ENCODE data around the gene AFAP1. TPM values are rescaled to one million over a fixed set of nuclear protein-coding genes. Genes with fewer than 3 reads are reported as not detected.

Gene AFAP1
- total RNA-seq, 1 donor from 2014 or later, result 6.7 TPM

DNA sequence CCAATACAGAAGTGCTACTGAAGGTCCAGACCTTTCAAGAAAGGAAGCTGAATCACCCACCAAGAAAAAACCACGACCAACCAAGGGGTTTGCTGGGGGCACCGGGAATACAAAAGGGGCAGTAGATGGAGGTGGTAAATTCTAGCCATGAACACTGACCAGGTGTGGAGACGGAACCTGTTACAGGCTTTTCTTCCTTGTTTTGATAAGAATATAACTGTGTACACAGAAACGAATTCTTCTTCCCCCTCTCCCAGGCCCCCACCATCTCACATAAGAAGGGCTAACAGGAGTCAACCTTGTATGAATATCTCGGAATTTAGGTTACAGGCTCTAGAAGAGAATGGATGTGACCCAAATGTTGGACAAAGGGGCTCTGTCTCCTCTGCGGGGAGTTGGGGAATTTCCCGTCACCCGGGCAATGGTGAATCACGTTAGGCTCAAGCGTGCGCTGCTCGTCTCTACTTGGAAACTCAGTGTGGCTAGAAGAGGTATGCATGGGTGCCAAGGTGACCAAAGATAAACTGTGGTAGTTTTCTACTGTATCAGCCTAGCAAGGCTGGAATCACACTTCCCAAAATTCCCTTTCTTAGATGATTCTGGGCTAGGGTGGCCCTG lies 87.0 kb downstream of the AFAP1 start:
- intact Hi-C loops (cut with micrococcal nuclease), result no loop called here

DNA sequence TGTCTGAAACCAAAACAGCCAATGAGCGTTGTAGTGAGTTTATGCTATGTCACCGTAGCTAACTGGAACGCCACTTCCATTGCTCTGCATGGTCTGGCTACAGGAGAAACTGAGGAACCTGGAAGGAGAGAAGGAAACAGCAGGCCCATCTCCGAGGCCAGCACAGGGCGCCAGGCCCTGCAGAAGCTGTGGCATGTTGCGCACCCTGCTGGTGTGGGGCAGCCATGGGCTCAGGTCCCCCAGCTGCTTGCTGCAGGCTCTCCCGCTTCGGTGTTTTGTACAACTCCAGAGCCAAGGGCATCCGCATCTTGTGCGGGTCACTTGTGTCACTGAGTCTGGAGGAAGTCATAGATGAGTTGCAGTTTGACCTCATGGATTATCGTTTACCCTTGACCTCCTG lies 89.2 kb downstream of the AFAP1 start:
- intact Hi-C loops (cut with micrococcal nuclease), result no loop called here

DNA sequence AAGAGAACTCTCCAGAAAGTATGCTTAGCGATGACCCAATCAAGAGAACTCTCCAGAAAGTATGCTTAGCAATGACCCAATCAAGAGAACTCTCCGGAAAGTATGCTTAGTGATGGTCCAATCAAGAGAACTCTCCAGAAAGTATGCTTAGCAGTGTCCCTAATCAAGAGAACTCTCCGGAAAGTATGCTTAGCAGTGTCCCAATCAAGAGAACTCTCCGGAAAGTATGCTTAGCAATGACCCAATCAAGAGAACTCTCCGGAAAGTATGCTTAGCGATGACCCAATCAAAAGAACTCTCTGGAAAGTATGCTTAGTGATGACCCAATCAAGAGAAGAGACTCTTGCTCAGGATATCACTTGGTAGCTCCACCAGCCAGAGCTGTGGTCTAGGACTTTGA lies 92.5 kb downstream of the AFAP1 start:
- intact Hi-C loops (cut with micrococcal nuclease), result no loop called here

DNA sequence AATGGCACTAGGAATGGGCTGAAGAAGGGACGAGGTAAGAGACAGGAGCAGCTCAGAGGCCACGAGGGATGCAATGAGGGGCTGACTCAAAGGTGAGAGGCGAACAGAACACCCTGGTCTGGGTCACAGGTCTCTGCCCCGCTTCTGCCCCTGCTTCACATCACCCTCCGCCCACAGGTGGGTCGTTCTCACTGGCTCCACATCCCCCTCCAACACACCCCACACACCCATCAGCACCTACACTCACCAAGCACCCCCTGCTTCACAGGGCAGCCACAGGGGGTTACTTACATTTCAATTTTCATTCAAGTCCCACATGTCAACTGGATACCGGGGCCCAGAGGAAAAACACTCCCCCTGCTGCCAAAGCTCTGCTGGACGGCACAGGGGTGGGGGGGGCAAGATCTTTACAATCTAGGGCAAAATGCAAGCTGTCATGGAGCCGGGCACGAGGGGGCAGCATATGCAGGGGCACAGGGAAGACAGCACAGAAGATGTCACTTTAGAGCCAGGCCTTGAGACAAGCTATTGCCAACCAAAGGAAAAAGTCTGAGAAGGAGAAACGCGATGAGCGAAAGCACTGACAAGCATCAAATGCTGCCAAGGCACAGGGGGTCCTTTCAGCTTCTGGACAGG lies 94.0 kb downstream of the AFAP1 start:
- intact Hi-C loops (cut with micrococcal nuclease), result loop anchor here (2.0 kb wide), 1 partner anchor 43 kb away; no protein-coding TSS in a partner anchor

DNA sequence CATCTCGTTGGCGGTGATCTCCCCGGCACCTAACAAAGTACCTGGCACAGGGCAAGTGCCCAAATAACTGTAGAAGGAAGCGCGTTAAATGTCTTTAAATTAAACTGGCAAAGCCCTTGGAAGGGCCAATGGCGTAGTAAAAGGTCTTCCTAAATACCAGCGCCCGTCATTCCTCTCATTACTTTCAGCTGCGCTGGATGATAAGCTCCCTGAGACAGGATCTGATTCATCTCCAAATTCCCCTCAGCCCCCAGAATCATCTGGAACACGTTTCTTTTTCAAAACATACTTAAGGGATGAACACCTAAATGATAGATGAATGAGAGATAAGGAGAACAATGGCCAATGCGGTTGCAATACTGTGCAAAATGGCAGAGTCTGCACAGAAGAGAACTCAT lies 95.1 kb downstream of the AFAP1 start:
- intact Hi-C loops (cut with micrococcal nuclease), result loop anchor here (2.0 kb wide), 1 partner anchor 42 kb away; no protein-coding TSS in a partner anchor

DNA sequence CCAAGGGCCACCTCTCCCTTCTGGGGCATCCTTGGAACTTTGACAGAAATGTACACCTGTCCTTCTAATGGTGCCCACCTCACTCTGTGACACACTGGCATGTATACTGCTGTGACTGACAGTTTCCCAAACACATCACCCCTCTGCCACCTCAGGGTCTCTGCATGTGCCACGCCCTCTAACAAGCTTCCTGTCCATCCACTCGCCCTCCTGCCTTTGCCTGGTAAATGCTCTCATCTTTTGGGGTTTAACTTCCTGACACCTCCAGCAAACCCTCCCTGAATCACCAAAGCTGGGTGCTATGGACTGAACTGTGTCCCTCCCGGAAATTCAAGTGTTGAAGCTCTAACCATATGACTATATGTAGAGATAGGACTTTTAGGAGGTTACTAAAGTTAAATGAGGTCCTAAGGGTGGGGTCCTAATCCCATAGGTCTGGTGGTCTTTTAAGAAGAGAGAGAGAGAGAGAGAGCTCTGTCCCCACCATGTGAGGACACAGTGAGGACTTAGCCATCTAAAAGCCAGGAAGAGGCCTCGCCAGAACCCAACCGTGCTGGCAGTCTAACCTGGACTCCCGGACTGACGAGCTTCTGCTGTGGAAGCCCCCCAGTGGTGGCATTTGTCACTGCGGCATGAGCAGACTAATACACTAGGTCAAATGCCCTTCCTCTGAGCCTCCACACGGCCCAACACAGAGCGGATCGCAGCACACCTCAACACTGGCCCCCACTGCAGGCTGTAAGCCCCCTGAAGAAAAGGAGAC lies 95.6 kb downstream of the AFAP1 start:
- intact Hi-C loops (cut with micrococcal nuclease), result loop anchor here (2.0 kb wide), 1 partner anchor 41 kb away; no protein-coding TSS in a partner anchor

DNA sequence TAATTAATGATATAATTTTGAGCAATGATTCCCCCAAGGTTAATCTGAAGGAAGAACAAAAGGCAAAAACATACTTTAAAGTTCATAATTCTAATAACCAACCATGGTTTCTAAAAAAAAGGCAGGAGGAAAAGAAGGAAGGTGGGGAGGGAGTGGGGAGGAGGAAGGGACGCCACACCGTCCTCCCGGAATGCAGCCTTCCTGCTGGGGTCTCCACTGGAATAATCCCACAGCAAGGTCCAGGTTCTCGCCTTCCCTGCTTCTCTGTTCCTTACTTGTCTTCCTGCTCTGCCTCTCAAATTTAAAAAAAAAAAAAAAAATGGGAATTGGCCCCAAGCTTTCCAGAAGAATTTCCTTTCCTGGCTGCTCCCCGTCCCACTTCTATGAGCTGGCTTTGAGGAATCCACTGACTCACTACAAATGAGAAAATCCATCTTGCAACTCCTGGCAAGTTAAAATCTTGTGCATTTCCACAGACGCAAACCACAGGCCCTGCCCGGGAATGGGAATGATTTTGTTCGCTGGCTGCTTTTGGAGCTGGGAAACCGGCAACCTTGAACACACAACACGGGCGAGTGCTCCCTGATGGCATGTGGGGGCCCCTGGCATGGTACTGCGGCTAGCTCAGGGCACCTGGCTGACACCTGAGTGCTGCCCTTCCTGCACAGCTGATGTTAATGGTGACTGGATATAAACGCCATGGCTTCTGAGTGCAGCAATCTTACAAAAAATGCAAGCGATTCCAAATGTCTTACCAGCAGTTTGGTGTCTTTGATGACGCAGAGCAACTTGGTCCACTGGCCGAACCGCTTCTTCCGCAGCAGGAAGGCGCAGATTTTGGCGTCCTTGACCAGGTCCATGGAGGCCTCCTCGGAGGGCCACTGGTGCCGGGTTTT lies 97.0 kb downstream of the AFAP1 start:
- intact Hi-C loops (cut with micrococcal nuclease), result no loop called here

DNA sequence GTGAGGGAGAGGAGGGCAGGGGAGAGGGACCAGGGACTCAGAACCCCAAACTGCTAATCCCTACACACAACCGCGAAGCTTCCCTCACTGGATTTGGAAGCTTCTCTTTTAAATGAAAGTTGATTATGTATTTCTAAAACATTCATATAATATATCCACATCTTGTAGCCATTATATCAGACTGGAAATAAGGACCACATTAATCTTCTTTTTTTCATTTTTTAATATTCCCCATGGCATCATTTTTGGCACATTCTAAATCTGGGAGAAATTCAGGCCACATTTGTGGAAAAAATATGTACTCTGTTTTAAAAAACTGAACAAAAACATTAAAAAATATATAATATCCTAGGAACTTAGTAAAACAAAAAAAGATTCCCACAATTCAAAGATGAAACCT lies 97.8 kb downstream of the AFAP1 start:
- intact Hi-C loops (cut with micrococcal nuclease), result no loop called here

DNA sequence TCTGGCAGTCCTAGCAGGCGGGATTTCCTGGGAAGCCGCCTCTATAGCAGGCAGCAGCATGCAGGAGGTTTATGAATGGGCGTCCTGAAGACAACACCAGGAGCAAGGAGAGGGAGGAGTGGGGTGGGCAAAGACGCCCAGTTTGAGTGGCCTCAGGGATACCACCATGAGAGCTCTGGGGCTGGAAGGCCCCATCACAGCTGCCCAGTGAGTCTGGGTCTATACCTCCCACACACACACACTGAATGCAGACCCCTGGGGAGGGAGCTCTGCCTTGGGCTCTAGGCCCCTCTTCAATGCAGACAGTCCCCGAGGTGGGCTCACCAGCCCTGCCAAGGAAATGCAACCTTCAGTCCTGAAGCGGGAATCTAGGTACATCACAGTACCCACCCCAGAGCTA lies 98.6 kb downstream of the AFAP1 start:
- intact Hi-C loops (cut with micrococcal nuclease), result no loop called here

DNA sequence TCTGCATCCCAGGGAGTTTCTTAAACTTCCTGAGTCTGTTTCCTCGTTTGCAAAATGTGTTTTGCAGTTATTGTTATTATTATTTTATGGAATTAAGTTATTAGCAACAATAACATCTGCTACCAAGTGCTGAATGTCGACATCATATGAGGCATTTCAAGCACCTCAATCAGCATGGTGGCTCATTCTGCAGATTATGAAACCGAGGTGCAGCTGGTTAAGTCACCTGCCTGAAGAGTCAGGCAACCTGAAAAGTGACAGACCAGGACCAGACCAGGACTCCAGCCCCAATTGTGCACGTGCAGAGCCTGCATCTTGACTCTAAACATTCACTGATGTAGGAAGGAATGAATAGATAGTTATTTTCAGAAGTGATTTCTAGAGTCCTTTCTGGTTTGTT lies 99.8 kb downstream of the AFAP1 start:
- intact Hi-C loops (cut with micrococcal nuclease), result no loop called here

DNA sequence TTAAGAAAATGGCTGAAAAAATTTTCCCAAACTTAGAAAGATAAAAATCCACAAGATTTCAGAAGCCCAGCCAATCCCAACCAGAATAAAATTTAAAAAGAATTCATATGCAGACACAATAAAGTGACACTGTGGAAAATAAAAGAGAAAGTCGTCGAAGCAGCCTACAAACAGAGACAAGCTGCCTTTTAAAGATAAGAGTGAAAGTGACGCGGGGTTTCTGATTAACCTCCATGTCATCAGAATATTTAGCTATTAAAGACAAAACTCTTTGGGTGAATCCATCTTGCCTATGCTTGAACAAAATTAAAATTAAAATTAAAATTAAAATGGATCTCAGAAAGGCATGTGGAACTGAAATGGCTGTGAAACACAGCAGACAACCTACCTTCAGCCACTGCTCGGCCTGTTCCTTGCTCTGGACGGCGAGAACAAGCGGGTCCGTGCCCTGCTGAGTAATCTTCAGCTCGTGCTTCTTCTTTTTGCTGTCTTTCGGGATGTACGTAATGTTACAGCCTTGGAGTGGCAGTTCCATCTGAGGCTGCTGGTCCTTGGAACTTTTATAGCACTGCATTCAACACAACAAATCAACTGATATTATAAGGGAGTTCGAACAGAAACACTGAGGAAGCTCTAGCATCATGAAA lies 101.4 kb downstream of the AFAP1 start:
- intact Hi-C loops (cut with micrococcal nuclease), result no loop called here

DNA sequence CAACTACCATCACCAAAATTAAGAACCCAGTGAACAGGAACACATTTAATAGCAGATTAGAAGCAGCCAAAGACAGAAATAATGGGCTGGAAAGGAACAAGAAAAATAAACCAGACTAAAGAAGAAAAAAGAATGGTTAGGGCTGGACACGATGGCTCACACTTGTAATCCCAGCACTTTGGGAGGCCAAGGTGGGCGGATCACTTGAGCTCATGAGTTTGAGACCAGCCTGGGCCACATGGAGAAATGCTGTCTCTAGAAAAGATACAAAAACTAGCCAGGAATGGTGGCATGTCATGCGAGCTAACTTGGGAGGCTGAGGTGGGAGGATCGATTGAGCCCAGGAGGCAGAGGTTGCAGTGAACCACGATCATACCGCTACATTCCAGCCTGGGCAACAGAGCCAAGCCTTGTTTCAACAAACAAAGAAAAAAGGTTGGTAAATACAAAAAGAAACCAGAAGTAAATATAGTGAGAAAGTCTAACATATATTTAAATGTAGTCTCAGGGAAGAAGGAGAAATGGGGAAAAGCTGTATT lies 102.0 kb downstream of the AFAP1 start:
- intact Hi-C loops (cut with micrococcal nuclease), result no loop called here

DNA sequence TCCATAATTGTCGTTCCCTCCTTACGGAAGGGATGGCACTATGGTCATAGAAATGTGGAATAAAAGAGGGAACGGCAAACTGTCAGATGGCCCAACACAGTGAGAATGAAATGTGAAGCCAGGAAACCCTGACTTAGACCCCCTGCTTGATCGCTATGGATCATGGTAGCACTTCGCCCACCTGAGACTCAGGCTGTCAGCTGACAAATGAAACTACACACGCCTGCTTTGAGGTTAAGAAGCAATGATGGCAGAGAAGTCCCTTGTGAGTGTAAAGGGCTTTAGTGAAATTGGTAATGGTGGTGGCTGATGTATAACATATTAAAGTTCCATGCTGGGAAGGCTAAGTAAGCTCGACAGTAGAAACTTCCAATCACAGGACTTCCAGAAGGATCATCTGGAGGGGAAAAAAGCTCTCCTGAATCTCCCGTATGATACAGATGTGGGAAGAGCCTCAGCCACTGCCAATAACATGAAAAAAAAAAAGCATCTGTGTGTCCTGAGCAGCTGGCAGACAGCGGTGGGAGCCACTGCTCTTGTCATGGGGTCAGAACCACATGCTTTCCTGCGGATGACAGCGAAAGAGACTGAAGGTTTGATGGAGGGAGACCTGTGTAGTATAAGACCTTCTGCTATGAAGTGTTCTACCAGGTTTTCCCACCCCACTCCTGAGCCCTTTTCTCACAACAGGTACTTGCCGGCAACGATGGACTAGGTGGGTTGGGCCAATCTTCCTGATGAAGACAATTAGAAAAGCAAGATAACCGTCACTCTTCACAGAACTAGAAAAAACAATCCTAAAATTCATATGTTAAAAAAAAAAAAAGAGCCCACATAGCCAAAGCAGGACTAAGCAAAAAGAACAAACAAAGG lies 107.6 kb downstream of the AFAP1 start:
- intact Hi-C loops (cut with micrococcal nuclease), result no loop called here

DNA sequence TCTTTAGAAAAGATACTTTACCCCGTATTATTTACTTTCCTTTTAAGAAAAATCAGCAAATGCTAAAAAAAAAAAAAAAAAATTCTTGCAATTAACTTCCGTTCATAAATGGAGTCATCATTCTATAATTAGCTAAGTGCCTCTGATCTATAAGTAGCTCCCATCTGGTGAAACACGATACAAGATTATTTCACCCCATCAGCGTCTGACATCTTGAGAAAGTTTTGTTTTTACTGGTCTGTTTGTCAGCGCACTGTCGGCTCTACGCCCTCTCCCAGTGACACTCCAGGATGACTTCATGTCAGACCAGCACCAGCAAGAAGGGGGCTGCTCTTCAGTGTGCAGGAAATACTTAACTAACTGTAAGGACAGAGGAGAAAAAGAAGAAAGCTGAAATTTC lies 108.3 kb downstream of the AFAP1 start:
- intact Hi-C loops (cut with micrococcal nuclease), result no loop called here

DNA sequence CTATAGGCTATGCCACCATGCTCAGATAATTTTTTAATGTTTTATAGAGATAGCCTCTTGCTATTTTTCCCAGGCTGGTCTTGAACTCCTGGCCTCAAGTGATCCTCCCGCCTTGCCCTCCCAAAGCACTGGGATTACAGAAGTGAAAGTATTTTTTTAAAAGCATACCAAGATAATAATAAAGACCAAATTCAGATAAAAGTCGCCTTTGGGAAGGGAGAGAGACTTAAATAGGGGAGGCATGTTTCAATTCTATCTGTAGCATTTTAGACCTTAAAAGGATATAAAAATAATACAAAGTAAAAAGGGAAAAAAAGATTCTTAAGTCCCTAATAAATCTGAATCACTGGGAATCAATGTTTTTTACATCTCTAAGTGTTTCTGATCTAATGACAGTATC lies 108.9 kb downstream of the AFAP1 start:
- intact Hi-C loops (cut with micrococcal nuclease), result no loop called here

DNA sequence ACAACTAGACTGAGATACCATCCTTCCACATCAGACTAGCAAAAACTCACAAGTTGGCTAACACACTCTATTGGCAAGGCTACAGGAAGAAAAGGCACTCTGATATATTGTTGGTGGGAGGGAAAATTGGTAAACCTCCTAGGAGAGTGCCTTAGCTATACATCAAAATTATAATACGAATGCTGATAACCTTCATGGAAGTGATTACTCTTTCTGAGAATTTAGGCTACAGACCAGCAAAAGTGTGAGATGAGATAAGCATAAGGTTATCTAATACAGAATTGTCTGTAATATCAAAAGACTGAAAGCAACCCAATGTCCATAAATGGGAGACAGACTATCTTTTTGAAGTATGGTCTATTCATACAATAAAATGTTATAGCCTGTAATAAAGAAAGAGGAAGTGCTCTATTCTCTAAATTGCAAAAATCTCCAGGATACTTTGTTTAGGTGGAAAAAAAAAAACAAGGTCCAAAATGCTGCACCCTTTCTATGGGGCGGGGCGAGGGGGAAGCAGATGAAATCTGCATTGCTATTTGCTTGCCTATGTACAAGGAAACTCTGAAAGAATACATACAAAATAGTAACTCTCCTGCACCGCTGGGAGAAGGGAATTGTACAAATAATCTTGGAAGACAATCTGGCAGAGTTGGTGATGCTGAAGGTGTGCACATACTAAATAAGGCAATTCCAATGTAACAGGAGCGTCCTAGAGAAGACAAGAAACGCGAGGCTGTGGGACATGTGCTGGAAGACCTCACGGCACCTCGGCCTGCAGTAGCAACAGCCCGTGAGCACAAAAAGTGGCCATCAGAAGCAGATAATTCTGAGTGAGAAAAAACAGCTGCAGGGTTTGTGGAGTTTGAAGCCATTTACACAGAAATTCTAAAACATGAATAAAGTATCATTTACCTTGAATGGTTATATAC lies 109.7 kb downstream of the AFAP1 start:
- intact Hi-C loops (cut with micrococcal nuclease), result loop anchor here (2.0 kb wide), 1 partner anchor 25 kb away; no protein-coding TSS in a partner anchor

DNA sequence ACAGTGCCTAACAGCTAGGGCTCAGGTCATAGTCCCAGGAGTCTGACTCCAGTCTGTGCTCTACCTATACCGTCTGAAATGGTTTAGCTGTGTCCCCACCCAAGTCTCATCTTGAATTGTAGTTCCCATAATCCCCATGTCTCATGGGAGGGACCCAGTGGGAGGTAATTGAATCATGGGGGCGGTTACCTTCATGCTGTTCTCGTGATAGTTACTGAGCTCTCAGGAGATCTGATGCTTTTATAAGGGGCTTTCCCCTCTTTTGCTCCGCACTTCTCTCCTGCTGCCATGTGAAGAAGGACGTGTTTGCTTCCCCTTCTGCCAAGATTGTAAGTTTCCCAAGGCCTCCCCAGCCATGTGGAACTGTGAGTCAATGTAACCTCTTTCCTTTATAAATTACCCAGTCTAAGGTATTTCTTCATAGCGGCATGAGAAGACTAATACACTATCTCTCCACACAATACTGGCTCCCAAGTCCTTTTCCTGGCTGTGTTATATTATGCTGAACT lies 110.8 kb downstream of the AFAP1 start:
- intact Hi-C loops (cut with micrococcal nuclease), result loop anchor here (1.0 to 2.0 kb wide), 2 partner anchors 24 to 26 kb away; no protein-coding TSS in a partner anchor
